Right atrium auricular region (tissue), 2 donors: Measurements from ENCODE around the gene FAM114A2. TPM values are rescaled to one million over a fixed set of nuclear protein-coding genes. Genes with fewer than 3 reads are reported as not detected.
"Not testable (repeated sequence)": the region's sequence is repeated elsewhere in the genome, so short reads cannot be mapped to it uniquely, and the experiment has no call there.

Experiments
- DNase-seq: peaks from one replicate; pipeline ENCODE4 v3.0.0-alpha.2; 2019; ENCODE audit warnings: low spot score
- H3K27ac ChIP-seq, 2 donors: fragments of 200-600 bp; sonication (generic); 1 replicate in 1 of 2; 2 replicates in 1 of 2; pipeline ENCODE4 v1.5.1; 2016 to 2019
- H3K27me3 ChIP-seq, 2 donors: fragments of 200-600 bp; sonication (generic); one replicate each; pipeline versions ENCODE4 v1.5.1 to v1.6.0; 2017 to 2019
- H3K36me3 ChIP-seq: fragments of 200-600 bp; sonication (generic); one replicate; pipeline ENCODE4 v1.5.1; 2016
- H3K4me1 ChIP-seq, 2 donors: fragments of 200-600 bp; sonication (generic); one replicate each; pipeline versions ENCODE4 v1.5.1 to v1.6.0; 2017 to 2019
- H3K4me3 ChIP-seq, 2 donors: fragments of 200-600 bp; sonication (generic); 1 replicate in 1 of 2; 2 replicates in 1 of 2; pipeline ENCODE4 v1.5.1; 2017 to 2019; ENCODE audit warnings: mild to moderate bottlenecking in 1 of 2, moderate library complexity in 1 of 2
- H3K9me3 ChIP-seq, 2 donors: fragments of 200-600 bp; sonication (generic); one replicate each; pipeline ENCODE4 v1.5.1; 2019
- CTCF ChIP-seq, 2 donors: fragments of 200-600 bp; sonication (generic); IDR thresholded peaks; one replicate each; pipeline ENCODE4 v1.5.1; 2019; ENCODE audit warnings: antibody characterized with exemption in 2 of 2
- total RNA-seq, 2 donors: library from RNA; depleted of rRNA; stranded (reverse); fragments of >200 nt; gene quantifications; one replicate each; pipeline ENCODE4 v1.1.0, GENCODE V29; 2016

The FAM114A2 gene
- total RNA-seq, 2 donors from 2014 or later, result 11.1 to 18.5 TPM

- DNase-seq, result no peak
- H3K4me3 ChIP-seq, result peak overlapping the region; percentile 77 to 80
- H3K9me3 ChIP-seq, result no peaks in the 10 kb centered on the region
- H3K36me3 ChIP-seq, result peaks cover under 1% of the 10 kb centered on the region
- TF ChIP-seq CTCF (IDR thresholded peaks at IDR 0.05), result no peak
- peaks cover 0 to 55% of the 10 kb centered on the region in 2 donors for H3K4me1 ChIP-seq
- peak overlapping the region; percentile 90 to 92 for H3K27ac ChIP-seq
- H3K27me3 ChIP-seq, result no peaks in the 10 kb centered on the region
These were observed 426 bp downstream of the FAM114A2 start for GRCh38 chr5:154038261-154038706.

GRCh38 chr5:154034944-154035343 is 3.8 kb downstream of the FAM114A2 start:
- DNase-seq, result no peak
- H3K36me3 ChIP-seq, result peaks cover 13% of the 10 kb centered on the region
- H3K9me3 ChIP-seq, result no peaks in the 10 kb centered on the region
- no peaks in the 10 kb centered on the region for H3K27me3 ChIP-seq
- H3K4me1 ChIP-seq, result peaks cover 0 to 26% of the 10 kb centered on the region in 2 donors
- H3K4me3 ChIP-seq, result no peak overlapping the region
- TF ChIP-seq CTCF (IDR thresholded peaks at IDR 0.05), result no peak
- no peak overlapping the region for H3K27ac ChIP-seq

GRCh38 chr5:154031937-154032489 is 6.7 kb downstream of the FAM114A2 start:
- DNase-seq, result no peak
- Histone ChIP-seq H3K36me3 (peaks cover 35% of the 10 kb centered on the region), H3K4me3 (no peak overlapping the region), H3K9me3 (no peaks in the 10 kb centered on the region), H3K4me1 (peaks cover 0 to 7% of the 10 kb centered on the region in 2 donors), H3K27me3 (no peaks in the 10 kb centered on the region), H3K27ac (no peak overlapping the region)
- no peak for TF ChIP-seq CTCF (IDR thresholded peaks at IDR 0.05)

- H3K4me1 ChIP-seq, result no peaks in the 10 kb centered on the region
- no peaks in the 10 kb centered on the region for H3K9me3 ChIP-seq
- H3K36me3 ChIP-seq, result peaks cover 44% of the 10 kb centered on the region
- no peak for DNase-seq
- no peak overlapping the region for H3K27ac ChIP-seq
- no peak overlapping the region for H3K4me3 ChIP-seq
- no peaks in the 10 kb centered on the region for H3K27me3 ChIP-seq
- TF ChIP-seq CTCF (IDR thresholded peaks at IDR 0.05), result no peak
These were observed 12.8 kb downstream of the FAM114A2 start for GRCh38 chr5:154025951-154026350.

- H3K4me1 ChIP-seq, H3K27me3 ChIP-seq, H3K4me3 ChIP-seq, DNase-seq, H3K36me3 ChIP-seq, H3K9me3 ChIP-seq, H3K27ac ChIP-seq: not testable (repeated sequence)
These were observed 19.8 kb downstream of the FAM114A2 start for GRCh38 chr5:154018919-154019318.

GRCh38 chr5:154015071-154015693 is 23.5 kb downstream of the FAM114A2 start:
- H3K27ac ChIP-seq, result peak overlapping the region; percentile 1 to 44
- no peak for DNase-seq
- no peaks in the 10 kb centered on the region for H3K9me3 ChIP-seq
- H3K4me1 ChIP-seq, result peaks cover 0 to 4% of the 10 kb centered on the region in 2 donors
- no peak overlapping the region for H3K4me3 ChIP-seq
- no peak for TF ChIP-seq CTCF (IDR thresholded peaks at IDR 0.05)
- H3K36me3 ChIP-seq, result peaks cover 9% of the 10 kb centered on the region
- no peaks in the 10 kb centered on the region for H3K27me3 ChIP-seq
